IMR-90 (cell line): Measurements from ENCODE around the gene ZAP70. TPM values are rescaled to one million over a fixed set of nuclear protein-coding genes. Genes with fewer than 3 reads are reported as not detected.

ENCODE experiments used
- ATAC-seq: fragments of 200-7000 bp; cut with Tn5 transposase; 2 replicates; pipeline ENCODE4 v1.9.1; 2020; ENCODE audit warnings: low read depth, mild to moderate bottlenecking, moderate library complexity
- BruUV-seq: library from RNA; stranded (reverse); fragments of 400-500 nt; replicated peaks from 2 replicates; lab custom pipeline; 2021; lab: Mats Ljungman, UMichigan
- CTCF ChIA-PET: fragments of 300-600 bp; formaldehyde crosslinking; extraction: SDS; loops from one replicate; lab custom pipeline; 2021; ENCODE audit warnings: antibody characterized with exemption; lab: Yijun Ruan, JAX
- POLR2A ChIA-PET: fragments of 300-600 bp; sonication (Branson Sonifier 250); formaldehyde crosslinking; loops from one replicate; lab custom pipeline; 2022; ENCODE audit warnings: antibody characterized with exemption; ENCODE audit not compliant: unreplicated experiment; lab: Charles Lee
- DNase-seq: peaks from one replicate; pipeline ENCODE4 v3.0.0; 2013
- H2AFZ ChIP-seq: replicated peaks from 2 replicates; pipeline ENCODE3; 2013; ENCODE audit warnings: low read length, mild to moderate bottlenecking; ENCODE audit not compliant: poor library complexity
- H2AK5ac ChIP-seq: 2 replicates; pipeline ENCODE4 v1.6.1; 2013; ENCODE audit warnings: low read depth, low read length, inconsistent platforms
- H2AK9ac ChIP-seq: replicated peaks from 2 replicates; pipeline ENCODE3; 2013; ENCODE audit warnings: mild to moderate bottlenecking, low read depth, low read length, moderate library complexity; ENCODE audit not compliant: poor library complexity
- H2BK120ac ChIP-seq: 2 replicates; pipeline ENCODE4 v1.6.1; 2013; ENCODE audit warnings: low read depth, low read length, inconsistent platforms
- H2BK15ac ChIP-seq: 3 replicates; pipeline ENCODE4 v1.6.1; 2013; ENCODE audit warnings: low read depth, low read length, inconsistent platforms
- H2BK20ac ChIP-seq: 2 replicates; pipeline ENCODE4 v1.6.1; 2013; ENCODE audit warnings: low read depth, mild to moderate bottlenecking, inconsistent platforms, low read length, moderate library complexity
- H2BK5ac ChIP-seq: 2 replicates; pipeline ENCODE4 v1.6.1; 2013; ENCODE audit warnings: mild to moderate bottlenecking, low read depth, low read length, inconsistent platforms; ENCODE audit not compliant: poor library complexity, severe bottlenecking
- H3K14ac ChIP-seq: replicated peaks from 2 replicates; pipeline ENCODE4 v1.6.1; 2013; ENCODE audit warnings: low read depth, low read length, inconsistent platforms
- H3K18ac ChIP-seq: 2 replicates; pipeline ENCODE4 v1.6.1; 2013; ENCODE audit warnings: low read depth, low read length, control low read depth
- H3K23ac ChIP-seq: 2 replicates; pipeline ENCODE4 v1.6.1; 2013; ENCODE audit warnings: low read depth, low read length, inconsistent platforms
- H3K27ac ChIP-seq: 2 replicates; pipeline ENCODE4 v1.5.1; 2013; ENCODE audit warnings: mild to moderate bottlenecking, control low read depth, low read length; ENCODE audit not compliant: insufficient read depth
- H3K27me3 ChIP-seq: 2 replicates; pipeline ENCODE4 v1.6.1; 2013; ENCODE audit warnings: low read length; ENCODE audit not compliant: control insufficient read depth, insufficient read depth
- H3K36me3 ChIP-seq: 2 replicates; pipeline ENCODE4 v1.6.1; 2013; ENCODE audit warnings: low read length, mixed read lengths; ENCODE audit not compliant: control insufficient read depth, insufficient read depth
- H3K4ac ChIP-seq: 2 replicates; pipeline ENCODE4 v1.6.1; 2013; ENCODE audit warnings: low read depth, low read length, inconsistent platforms
- H3K4me1 ChIP-seq: 2 replicates; pipeline ENCODE4 v1.6.1; 2013; ENCODE audit warnings: low read length, mixed read lengths; ENCODE audit not compliant: control insufficient read depth, insufficient read depth
- H3K4me2 ChIP-seq: 2 replicates; pipeline ENCODE4 v1.6.1; 2013; ENCODE audit warnings: low read depth, mild to moderate bottlenecking, control low read depth, low read length, moderate library complexity
- H3K4me3 ChIP-seq: 2 replicates; pipeline ENCODE4 v1.5.1; 2013; ENCODE audit warnings: low read depth, mild to moderate bottlenecking, control low read depth, low read length, moderate library complexity; ENCODE audit not compliant: insufficient read depth
- H3K56ac ChIP-seq: 2 replicates; pipeline ENCODE4 v1.6.1; 2013; ENCODE audit warnings: low read length, inconsistent platforms; ENCODE audit not compliant: insufficient read depth; ENCODE audit errors: extremely low read depth
- H3K79me1 ChIP-seq, 2 experiments: 2 replicates each; pipeline ENCODE4 v1.6.1; 2013; ENCODE audit warnings: low read length in 2 of 2, inconsistent platforms in 1 of 2, low read depth in 1 of 2
- H3K9ac ChIP-seq: 2 replicates; pipeline ENCODE4 v1.6.1; 2013; ENCODE audit warnings: low read depth, low read length, control low read depth
- H3K9me1 ChIP-seq: 2 replicates; pipeline ENCODE4 v1.6.1; 2013; ENCODE audit warnings: low read length, inconsistent platforms; ENCODE audit not compliant: insufficient read depth
- H3K9me3 ChIP-seq: 2 replicates; pipeline ENCODE4 v1.6.1; 2013; ENCODE audit warnings: low read length; ENCODE audit not compliant: control insufficient read depth, insufficient read depth
- H4K20me1 ChIP-seq: 2 replicates; pipeline ENCODE4 v1.6.1; 2013; ENCODE audit warnings: low read length, inconsistent platforms; ENCODE audit not compliant: insufficient read depth
- H4K5ac ChIP-seq: 2 replicates; pipeline ENCODE4 v1.6.1; 2013; ENCODE audit warnings: mild to moderate bottlenecking, low read depth, low read length, control low read depth
- H4K8ac ChIP-seq, 2 experiments: 2 replicates each; pipeline ENCODE4 v1.6.1; 2013; ENCODE audit warnings: low read depth in 2 of 2, low read length in 2 of 2, control low read depth in 1 of 2, inconsistent platforms in 1 of 2
- H4K91ac ChIP-seq: 2 replicates; pipeline ENCODE4 v1.6.1; 2013; ENCODE audit warnings: low read depth, low read length, inconsistent platforms; ENCODE audit not compliant: insufficient read depth
- RCOR1 ChIP-seq: IDR thresholded peaks from 2 replicates; pipeline ENCODE4 v1.6.1; 2012; ENCODE audit warnings: mild to moderate bottlenecking, low read length, improper control_type of control experiment; ENCODE audit not compliant: insufficient replicate concordance
- SMC3 ChIP-seq: fragments of 150-350 bp; IDR thresholded peaks from 2 replicates; pipeline ENCODE4 v1.6.1; 2016; ENCODE audit warnings: low read depth, mild to moderate bottlenecking, antibody characterized with exemption, low read length, moderate library complexity
- WGBS, 2 experiments: methylation state at CpG; one replicate each; pipeline versions ENCODE4 v1.1.5 to v1.1.7; 2013; ENCODE audit warnings: missing lambda C conversion rate in 2 of 2; ENCODE audit not compliant: insufficient read length in 1 of 2; ENCODE audit errors: extremely low coverage in 2 of 2; 5-methylcytosine and 5-hydroxymethylcytosine counted together
- dilution Hi-C: fragments of 300-500 bp; cut with HindIII; formaldehyde crosslinking; loops from one replicate; pipeline ENCODE4 v1.14.3; 2018; ENCODE audit warnings: low sequenced_read_pairs; ENCODE audit not compliant: unreplicated experiment
- in situ Hi-C: fragments of 300-500 bp; cut with MboI; formaldehyde crosslinking; loops from 3 replicates; pipeline ENCODE4 v1.14.3; 2019; ENCODE audit warnings: low sequenced_read_pairs, inconsistent platforms, mixed read lengths
- intact Hi-C: fragments of 100-400 bp; cut with micrococcal nuclease; formaldehyde crosslinking; loops from 2 replicates; pipeline ENCODE4 v1.10.0; 2022
- polyA plus RNA-seq, 3 experiments: library from polyadenylated mRNA; depleted of rRNA; stranded (reverse); fragments of >200 nt; gene quantifications; 2 replicates each; pipeline ENCODE4 v1.2.3, GENCODE V29; 2012; ENCODE audit warnings: low replicate concordance in 1 of 3
- total RNA-seq: library from RNA; depleted of rRNA; stranded (reverse); fragments of >200 nt; gene quantifications from 2 replicates; pipeline ENCODE4 v1.2.3, GENCODE V29; 2012
- TF ChIP-seq, protein P1 (sequence below): conservative IDR thresholded peaks from 2 replicates; pipeline ENCODE4 v1.5.1; 2012; ENCODE audit warnings: mild to moderate bottlenecking, low read depth, low read length, improper control_type of control experiment

ZAP70 gene
- total and polyA plus RNA-seq, 2 of the 4 experiments (the other 2 are of a cell fraction): under 0.01 to 0.09 TPM

DNA sequence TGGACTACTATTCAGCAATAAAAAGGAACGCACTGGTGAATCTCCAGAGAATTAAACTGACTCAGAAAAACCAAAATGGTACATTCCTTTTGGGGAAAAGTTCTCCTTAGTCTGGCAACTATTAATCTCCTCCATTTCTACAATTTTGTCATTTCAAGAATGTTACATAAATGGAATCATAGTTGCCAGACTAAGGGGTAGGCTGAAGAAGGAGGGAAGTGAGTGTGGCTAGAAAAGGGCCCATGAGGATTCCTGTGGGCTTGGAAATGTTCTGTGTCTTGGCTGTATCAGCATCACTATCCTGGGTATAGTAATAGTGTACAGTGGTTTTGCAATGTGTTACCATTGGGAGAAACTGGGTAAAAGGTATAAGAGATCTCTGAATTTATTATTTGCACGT lies 72.4 kb downstream of the ZAP70 start:
- TF ChIP-seq RCOR1 (no peak), SMC3 (no peak)
- TF ChIP-seq, protein P1, sequence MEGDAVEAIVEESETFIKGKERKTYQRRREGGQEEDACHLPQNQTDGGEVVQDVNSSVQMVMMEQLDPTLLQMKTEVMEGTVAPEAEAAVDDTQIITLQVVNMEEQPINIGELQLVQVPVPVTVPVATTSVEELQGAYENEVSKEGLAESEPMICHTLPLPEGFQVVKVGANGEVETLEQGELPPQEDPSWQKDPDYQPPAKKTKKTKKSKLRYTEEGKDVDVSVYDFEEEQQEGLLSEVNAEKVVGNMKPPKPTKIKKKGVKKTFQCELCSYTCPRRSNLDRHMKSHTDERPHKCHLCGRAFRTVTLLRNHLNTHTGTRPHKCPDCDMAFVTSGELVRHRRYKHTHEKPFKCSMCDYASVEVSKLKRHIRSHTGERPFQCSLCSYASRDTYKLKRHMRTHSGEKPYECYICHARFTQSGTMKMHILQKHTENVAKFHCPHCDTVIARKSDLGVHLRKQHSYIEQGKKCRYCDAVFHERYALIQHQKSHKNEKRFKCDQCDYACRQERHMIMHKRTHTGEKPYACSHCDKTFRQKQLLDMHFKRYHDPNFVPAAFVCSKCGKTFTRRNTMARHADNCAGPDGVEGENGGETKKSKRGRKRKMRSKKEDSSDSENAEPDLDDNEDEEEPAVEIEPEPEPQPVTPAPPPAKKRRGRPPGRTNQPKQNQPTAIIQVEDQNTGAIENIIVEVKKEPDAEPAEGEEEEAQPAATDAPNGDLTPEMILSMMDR: no peak
- Histone ChIP-seq H3K4me3 (no peak overlapping the region), H3K18ac (no peak overlapping the region), H2BK120ac (no peak overlapping the region), H3K27me3 (no peaks in the 10 kb centered on the region), H2AFZ (no peak overlapping the region), H3K4me2 (no peak overlapping the region), H2BK5ac (no peak overlapping the region), H2BK20ac (no peak overlapping the region), H3K23ac (no peak overlapping the region), H3K79me1 (peaks cover 0 to 14% of the 10 kb centered on the region in 2 experiments; a peak in 1 of 4 replicates), H4K20me1 (no peaks in the 10 kb centered on the region), H2BK15ac (no peak overlapping the region), H3K9ac (no peak overlapping the region), H3K9me1 (peaks cover 21% of the 10 kb centered on the region; the same call in 1 of the 2 replicates), H2AK5ac (no peak overlapping the region), H3K27ac (no peak overlapping the region), H4K5ac (no peak overlapping the region), H4K8ac (no peak overlapping the region), H3K14ac (no peak overlapping the region), H3K4ac (no peak overlapping the region), H3K9me3 (no peaks in the 10 kb centered on the region), H2AK9ac (no peak overlapping the region), H3K56ac (no peak overlapping the region), H3K4me1 (no peaks in the 10 kb centered on the region), H3K36me3 (peaks cover 16% of the 10 kb centered on the region), H4K91ac (no peak overlapping the region)
- dilution Hi-C loops: no loop called here
- in situ Hi-C loops: no loop called here
- BruUV-seq: no TSS peak
- ChIA-PET CTCF (no interaction called here), POLR2A (no interaction called here)
- ATAC-seq: no peak
- DNase-seq: no peak
- intact Hi-C loops: no loop called here
- WGBS, 2 experiments: no CpG with 5 or more reads among the region's 2 CpGs
